ENCODE measurements around the gene HLA-C.
"Not testable (repeated sequence)": the region's sequence is repeated elsewhere in the genome, so short reads cannot be mapped to it uniquely, and the experiment has no call there.

DNA sequence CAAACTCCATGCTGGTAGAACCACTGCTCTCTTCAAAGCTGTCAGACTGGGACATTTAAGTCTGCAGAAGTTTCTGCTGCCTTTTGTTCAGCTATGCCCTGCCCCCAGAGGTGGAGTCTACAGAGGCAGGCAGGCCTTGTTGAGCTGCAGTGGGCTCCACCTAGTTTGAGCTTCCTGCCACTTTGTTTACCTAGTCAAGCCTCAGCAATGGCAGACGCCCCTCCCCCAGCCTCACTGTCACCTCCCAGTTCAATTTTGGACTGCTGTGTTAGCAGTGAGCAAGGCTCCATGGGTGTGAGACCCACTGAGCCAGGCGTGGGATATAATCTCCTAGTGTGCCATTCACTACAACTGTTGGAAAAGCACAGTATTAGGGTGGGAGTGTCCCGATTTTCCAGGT lies 11.9 kb downstream of the HLA-C start:
- not testable (repeated sequence) for TF ChIP-seq POLR2A, POLR2AphosphoS5 (IDR thresholded peaks at IDR 0.05)

All from breast epithelium (tissue), 3 donors.